Left ventricle myocardium superior (tissue), 1 donor: ENCODE measurements around the gene DENND1C. TPM values are rescaled to one million over a fixed set of nuclear protein-coding genes. Genes with fewer than 3 reads are reported as not detected.
"Not testable (repeated sequence)": the region's sequence is repeated elsewhere in the genome, so short reads cannot be mapped to it uniquely, and the experiment has no call there.

Experiments used
- ATAC-seq: fragments of 200-7000 bp; cut with Tn5 transposase; one replicate; pipeline ENCODE4 v1.9.1; 2020; ENCODE audit warnings: mild to moderate bottlenecking, moderate library complexity
- DNase-seq: peaks from one replicate; pipeline ENCODE4 v3.0.0-alpha.2; 2020
- intact Hi-C: fragments of 100-400 bp; cut with micrococcal nuclease; formaldehyde crosslinking; loops from one replicate; pipeline ENCODE4 v1.11.0; 2022
- total RNA-seq: library from RNA; stranded (reverse); fragmentation: NEBNext Ultra II Directional; extraction: Animal tissue kit (Norgen Biotek cat#: 25700); gene quantifications from one replicate; pipeline ENCODE4 v1.2.1, GENCODE V29; 2021
- donor health status: DM: no; HTN: yes; CAD: no; lungs with severe emphysema.

DENND1C gene
- total RNA-seq, 1 donor from 2014 or later, result 0.87 TPM

DNA sequence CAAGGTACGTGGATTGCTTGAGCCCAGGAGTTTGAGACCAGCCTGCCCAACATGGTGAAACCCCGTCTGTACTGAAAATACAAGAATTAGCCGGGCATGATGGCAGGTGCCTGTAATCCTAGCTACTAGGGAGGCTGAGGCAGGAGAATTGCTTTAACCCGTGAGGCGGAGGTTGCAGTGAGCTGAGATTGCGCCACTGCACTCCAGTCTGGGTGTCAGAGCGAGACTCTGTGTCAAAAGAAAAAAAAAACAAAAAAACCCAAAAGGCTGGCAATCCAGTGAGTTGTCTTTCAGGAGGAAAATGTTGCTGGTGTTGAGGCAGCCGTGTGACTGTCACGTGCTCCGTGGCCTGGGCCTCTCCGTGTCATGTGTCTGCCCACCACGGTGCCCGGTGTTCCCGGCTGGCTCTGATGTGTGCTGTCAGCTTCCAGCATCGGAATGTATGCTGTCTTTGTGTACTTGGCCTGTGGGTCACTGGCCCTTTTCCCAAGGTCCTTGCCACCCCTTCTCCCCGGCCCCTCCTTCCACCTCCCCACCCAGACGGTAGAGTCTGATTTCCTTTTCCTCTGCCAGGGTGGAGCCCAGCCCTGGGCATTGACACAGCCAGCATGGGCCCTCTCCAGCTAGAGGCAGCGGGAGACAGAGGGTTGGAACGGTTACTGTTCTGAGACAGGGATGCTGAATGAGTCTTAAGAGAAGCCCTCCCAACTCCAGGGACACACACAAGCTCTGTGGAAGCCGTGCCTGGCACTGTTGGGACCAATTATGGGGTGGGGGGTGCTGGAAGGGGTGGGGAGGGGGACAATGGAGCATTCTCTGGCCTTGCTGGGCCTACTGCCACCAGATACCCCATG is 27.8 kb upstream of the DENND1C start:
- ATAC-seq (peak; percentile 80), DNase-seq (peak; percentile 42)
- intact Hi-C loops, result no loop called here

DNA sequence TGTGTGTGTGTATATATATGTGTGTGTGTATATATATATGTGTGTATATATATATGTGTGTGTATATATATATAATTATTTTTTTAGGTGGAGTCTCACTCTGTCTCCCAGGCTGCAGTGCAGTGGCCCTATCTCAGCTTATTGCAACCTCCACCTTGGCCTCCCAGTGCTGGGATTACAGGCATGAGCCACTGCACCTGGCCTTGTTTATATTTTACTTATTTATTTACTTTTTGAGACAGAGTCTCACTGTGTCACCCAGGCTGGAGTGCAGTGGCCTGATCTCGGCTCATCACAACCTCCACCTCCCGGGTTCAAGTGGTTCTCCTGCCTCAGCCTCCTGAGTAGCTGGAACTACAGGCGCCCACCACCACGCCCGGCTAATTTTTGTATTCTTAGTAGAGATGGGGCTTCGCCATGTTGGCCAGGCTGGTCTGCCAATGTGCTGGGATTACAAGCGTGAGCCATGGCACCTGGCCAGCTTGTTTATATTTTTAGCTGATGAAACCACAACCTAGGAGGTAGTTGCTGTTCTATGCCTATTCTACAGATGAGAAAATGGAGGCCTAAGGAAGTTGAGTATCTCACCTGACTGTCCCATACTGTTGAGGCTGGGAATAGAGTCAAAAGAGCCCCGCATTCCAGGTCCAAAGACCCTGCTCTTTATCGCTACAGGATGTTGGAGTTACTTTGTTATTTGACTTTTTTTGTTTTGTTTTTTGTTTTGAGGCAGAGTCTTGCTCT is 26.6 kb upstream of the DENND1C start:
- ATAC-seq, DNase-seq, intact Hi-C loops: not testable (repeated sequence)

GRCh38 chr19:6503407-6504201 is 22.0 kb upstream of the DENND1C start:
- intact Hi-C loops, result no loop called here
- ATAC-seq (peak; percentile 67), DNase-seq (peak; percentile 49)

DNA sequence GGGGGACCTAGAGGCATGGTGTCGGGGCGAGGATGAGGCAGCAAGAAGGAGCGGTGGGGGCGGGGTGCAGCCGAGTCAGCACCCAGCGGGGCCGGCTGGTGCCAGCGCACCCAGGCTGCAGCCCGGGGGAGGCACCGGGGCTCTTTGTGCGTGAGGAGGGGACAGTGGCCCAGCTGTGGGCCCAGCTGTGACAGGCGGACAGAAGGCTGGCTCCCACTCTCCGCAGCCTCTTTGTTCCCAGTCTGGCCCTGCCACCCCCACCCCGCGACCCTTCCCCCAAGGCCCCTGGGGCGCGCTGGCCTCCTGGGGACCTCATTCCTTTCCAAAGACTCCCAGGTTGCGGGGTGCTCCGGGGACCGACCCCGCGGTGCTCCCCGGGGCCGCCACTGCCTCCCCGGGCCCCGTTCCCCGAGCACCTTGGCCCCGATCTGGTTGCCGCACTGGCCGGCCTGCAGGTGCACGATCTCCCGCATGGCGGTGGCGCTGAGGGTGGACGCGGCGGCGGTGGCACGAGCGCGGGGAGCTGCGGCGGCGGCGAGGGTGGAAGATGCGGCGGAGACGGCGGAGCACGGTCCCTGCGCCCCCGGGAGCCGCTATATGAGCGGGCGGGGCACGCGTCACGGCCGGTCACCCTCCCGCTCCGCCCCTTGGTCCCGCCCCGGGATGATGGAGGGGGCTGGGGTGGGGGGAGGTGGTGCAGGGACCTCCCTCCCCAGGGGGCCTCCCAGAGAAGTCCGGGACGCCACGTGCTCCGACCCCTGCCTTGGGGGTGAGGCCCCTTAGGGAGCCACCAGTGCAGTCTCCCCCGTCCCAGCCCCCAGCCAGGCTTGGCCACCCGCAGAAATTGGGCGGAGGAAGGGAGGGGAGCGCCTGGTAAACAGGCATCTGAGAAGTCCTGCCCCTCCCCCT is 20.4 kb upstream of the DENND1C start, which contains the start of gene TUBB4A:
TSS of gene TUBB4A (minus strand) at position 570 of the 909 bp plus-strand sequence. CDS start at position 473, 97 bp downstream.
- ATAC-seq, result peak; percentile 79
- DNase-seq, result peak; percentile 63
- intact Hi-C loops, result no loop called here

DNA sequence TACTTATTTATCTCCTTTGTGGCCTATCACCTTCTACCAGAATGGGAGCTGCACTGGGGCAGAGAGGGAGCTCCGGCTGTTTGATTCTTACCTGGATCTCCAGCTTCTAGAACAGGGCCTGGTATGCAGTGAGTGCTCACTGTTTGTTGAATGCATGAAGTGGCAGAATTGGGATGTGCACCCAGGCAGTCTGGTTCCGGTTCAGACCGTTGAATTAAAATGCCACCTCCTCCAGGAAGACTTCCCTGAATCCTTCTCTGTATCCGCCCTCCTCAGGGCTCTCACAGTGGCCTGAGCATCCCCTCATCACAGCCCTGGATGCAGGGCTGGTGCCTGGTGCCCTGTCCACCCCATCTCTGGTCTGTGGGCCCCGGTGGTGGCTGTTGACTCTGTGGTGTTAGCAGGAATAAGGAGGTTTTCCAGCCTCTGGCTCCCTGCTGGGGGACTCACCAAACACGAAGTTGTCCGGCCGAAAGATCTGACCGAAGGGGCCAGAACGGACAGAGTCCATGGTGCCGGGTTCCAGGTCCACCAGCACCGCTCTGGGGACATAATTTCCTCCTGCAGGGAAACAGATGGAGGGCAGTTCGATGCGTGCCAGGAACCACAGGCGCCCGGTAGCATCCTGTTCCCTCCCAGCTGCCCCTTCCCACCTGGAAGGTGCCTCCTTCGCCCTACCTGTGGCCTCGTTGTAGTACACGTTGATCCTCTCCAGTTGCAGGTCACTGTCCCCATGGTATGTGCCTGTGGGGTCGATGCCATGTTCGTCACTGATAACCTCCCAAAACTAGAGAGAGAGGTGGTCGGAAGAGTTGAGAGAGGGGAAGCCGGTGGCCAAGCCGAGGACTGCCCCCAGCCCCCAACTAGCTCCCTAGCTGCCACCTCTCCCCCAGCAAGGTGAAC is 19.5 kb upstream of the DENND1C start:
- ATAC-seq, result no peak
- intact Hi-C loops, result no loop called here

DNA sequence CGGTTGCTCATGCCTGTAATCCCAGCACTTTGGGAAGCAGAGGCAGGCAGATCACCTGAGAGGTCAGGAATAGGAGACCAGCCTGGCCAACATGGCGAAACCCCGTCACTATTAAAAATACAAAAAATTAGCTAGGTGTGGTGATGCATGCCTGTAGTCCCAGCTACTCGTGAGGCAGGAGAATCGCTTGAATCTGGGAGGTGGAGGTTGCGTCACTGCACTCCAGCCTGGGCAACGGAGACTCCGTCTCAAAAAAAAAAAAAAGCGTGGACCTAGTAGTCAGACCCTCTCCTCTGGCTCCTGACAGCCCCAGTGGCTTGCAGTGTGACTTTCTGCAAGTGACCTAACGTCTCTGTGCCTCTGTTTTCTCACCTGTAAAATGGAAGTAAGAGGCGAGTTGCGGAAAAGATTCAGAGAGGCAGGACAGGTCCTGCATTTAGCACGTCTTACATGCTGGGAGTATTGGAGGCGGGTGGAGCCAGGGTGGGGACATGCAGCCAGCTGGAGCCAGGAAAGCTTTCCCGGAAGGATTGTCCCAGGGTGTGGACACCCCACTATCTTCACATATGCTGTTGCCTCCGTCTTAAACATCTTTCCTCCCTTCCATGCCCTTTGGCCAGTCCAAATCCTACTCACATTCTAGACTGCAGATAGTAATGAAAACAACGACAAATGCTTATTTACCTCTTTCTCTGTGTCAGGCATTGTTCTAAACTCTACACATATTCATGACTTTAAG is 17.6 kb upstream of the DENND1C start:
- DNase-seq, result no peak
- ATAC-seq, result no peak

More for the DNA sequence above, 19.5 kb upstream of the DENND1C start:
- DNase-seq, result no peak

DNA sequence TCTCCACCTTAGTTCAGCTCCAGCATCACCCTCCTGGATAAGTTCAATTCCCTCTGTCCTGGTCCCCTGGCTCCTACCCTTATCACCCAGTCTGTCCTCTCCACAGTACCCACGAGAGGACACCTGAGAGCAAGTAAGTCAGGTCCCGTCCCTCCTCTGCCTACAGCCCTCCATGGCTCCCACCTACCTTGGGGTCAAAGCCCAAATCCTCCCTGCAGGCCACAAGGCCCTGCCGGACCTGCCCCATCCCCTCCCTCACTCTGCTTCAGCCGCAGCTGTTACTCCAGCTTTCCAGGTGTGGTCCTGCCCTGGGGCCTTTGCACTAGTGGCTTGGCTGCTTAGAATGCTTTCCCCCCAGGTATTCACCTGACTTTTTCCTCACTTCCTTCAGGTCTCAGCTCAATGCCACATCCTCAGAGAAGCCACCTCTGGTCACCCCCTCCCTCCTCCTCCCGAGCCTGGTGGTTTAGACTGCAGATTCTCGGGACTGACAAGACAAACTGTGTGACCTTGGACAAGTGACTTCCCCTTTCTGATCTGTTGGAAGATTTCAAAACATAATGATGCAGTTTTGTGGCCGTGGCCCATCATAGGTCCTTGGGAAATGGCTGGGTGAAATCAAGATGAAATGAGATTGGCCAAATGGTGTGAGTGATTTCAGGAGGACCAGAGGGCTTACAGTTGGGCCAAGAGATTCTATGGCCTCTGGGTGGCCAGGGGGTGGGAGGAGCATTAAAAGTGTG is 16.9 kb upstream of the DENND1C start:
- intact Hi-C loops, result no loop called here
- no peak for ATAC-seq
- DNase-seq, result no peak

More for the DNA sequence above, 17.6 kb upstream of the DENND1C start:
- intact Hi-C loops, result no loop called here

DNA sequence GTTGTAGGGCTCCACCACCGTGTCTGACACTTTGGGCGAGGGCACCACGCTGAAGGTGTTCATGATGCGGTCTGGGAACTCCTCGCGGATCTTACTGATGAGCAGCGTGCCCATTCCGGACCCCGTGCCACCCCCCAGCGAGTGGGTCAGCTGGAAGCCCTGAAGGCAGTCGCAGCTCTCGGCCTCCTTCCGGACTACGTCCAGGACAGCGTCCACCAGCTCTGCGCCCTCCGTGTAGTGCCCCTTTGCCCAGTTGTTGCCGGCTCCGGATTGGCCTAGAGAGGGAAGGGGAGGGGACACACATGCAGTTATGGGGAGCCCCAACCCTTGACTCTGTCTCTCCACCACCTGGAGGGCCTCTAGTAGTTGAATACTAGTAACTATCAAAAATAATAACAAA is 14.4 kb upstream of the DENND1C start:
- ATAC-seq (no peak), DNase-seq (no peak)
- intact Hi-C loops, result no loop called here

DNA sequence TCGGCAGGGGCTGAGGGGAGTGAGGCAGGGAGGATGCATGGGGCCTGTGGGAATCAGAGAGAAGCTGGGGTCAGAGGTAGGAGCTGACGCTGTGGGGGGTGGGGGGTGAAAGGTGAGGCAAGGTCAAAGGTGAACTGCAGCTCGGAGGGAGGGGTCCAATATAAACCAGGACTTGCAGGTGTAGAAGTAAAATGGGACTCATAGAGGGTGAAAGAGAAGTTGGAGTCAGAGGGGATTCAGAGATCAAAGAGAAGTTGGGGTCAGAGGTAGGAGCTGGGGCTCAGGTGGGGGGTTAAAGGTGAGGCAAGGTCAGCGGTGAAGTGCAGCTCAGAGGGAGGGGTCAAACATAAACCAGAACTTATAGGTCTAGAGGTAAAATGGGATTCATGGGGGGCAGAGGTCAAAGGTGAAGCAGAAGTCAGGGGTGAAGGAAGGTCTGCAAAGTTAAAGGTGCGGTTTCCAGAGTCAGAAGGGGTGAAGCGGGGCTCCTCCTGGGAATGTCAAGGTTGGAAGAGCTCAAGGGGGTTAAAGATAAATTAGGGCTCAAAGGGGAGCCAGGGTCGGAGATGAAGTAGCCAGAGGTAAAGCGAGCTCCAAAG is 12.9 kb upstream of the DENND1C start:
- no peak for DNase-seq
- no peak for ATAC-seq
- intact Hi-C loops, result no loop called here

DNA sequence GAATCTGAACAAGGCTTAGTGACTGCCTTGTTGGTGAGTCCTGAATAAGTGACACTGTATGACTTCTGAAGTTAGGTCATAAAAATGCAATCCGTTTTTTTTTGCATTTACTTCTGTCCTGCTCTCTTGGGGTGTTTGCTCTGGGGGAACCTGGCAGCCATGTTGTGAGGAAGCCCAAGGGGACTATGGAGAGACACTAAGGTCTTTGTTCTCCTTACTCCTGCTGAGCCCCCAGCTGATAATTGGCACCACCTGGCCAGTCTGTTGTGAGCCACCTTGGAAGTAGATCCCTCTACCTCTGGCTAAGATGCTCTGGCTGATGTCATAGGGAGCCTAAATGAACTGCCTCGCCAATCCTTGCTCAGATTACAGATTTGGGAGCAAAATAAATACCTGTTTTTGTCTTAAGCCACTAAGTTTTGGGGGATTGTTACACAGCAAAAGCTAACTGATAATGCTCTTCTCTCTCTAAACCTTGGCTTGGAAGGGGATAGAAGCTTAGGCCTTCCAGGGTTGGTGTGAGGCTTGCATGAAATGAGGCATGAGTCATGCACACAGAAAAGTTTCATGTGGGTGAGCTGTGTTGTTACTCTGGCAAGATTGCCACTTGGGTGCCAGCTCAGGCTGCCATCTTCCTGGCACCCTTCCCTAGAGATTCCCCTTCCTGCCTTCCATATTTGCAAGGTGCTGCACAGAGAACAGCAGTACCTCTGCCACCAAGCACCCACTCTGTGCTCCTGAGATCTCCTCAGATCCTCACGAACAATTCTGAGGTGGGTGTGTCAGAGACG is 10.4 kb upstream of the DENND1C start:
- DNase-seq, result no peak
- ATAC-seq, result no peak
- intact Hi-C loops, result no loop called here

GRCh38 chr19:6490134-6490533 is 8.5 kb upstream of the DENND1C start:
- intact Hi-C loops, result no loop called here
- ATAC-seq (no peak), DNase-seq (no peak)

DNA sequence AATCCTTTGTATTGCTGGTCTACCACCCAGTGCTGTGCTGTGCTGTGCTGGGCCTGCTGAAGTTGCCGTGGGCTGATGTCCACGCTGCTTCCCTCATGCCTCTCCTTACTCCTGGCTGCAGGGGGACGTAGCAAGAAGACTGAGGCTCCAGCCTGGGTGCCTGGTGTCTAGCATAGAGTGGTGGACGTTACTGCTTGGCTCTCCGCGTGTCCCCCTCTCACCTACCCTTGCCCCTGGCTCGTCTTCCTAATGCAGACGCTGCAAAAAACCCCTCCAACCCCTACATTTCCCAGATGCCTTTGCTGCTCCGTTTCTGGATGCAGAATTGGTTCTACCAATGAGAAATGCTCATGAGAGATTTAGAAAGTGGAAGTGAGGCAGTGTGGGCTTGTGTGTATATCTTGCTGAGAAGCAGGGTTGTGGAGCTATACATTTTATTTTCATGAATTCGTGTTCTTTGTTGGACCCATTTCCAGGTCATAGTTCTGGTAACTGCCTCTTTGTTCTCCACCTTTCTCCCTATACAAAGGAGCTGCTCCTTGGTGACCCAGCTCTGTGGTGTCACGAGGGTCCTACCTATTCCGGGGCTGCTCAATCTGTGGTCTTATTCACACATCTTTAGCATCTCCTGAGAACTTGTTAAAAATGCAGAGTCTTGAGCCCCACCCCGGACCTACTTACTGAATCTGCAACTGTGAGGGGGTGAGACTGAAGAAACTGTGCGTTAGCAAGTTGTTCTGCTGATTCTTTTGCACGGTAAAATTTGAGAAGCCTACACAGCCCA is 7.9 kb upstream of the DENND1C start:
- ATAC-seq, result no peak

GRCh38 chr19:6484831-6485230 is 3.2 kb upstream of the DENND1C start:
- ATAC-seq, result no peak
- intact Hi-C loops, result no loop called here
- no peak for DNase-seq

More for the DNA sequence above, 7.9 kb upstream of the DENND1C start:
- intact Hi-C loops, result no loop called here
- DNase-seq, result no peak

DNA sequence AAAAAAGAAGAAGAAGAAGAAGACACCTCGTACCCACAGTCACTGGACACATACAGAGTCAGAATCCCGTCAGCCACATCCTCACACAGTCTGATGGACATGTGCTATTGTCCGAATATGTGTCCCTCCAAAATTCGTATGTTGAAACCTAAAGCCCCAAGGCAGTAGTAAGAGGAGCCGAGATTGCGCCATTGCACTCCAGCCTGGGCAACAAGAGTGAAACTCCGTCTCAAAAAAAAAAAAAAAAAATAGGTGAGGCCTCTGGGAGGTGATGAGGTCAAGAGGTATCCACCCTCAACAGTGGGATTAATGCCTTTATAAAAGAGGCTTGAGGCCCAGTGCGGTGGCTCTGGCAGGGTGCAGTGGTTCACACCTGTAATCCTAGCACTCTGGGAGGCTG is 2.6 kb upstream of the DENND1C start:
- intact Hi-C loops, result no loop called here
- DNase-seq (no peak), ATAC-seq (no peak)
